HEK293 (cell line): ENCODE measurements around the gene REC8.

Source experiments
- CTCF ChIA-PET: fragments of 350-600 bp; formaldehyde crosslinking; extraction: SDS; loops from one replicate; lab custom pipeline; 2021; ENCODE audit warnings: antibody characterized with exemption; lab: Yijun Ruan, JAX
- POLR2A ChIA-PET: fragments of 300-600 bp; formaldehyde crosslinking; extraction: SDS; loops from one replicate; lab custom pipeline; 2020; ENCODE audit warnings: antibody characterized with exemption, inconsistent platforms; lab: Yijun Ruan, JAX
- H3K27ac ChIP-seq: fragments of 200-500 bp; sonication (Bioruptor generic); 2 replicates; pipeline ENCODE4 v1.5.1; 2014; ENCODE audit warnings: low read depth, low read length, control low read depth, inconsistent platforms; ENCODE audit errors: extremely low read depth
- H3K36me3 ChIP-seq, 2 experiments: fragments of 200-500 bp in 1 of 2; sonication (Bioruptor generic) in 1 of 2; 1 replicate in 1 of 2; 2 replicates in 1 of 2; pipeline ENCODE4 v1.5.1; 2014 to 2017; ENCODE audit warnings: inconsistent platforms in 2 of 2, low read length in 2 of 2; ENCODE audit not compliant: control insufficient read depth in 2 of 2, insufficient read depth in 1 of 2
- H3K4me1 ChIP-seq: fragments of 200-500 bp; sonication (Bioruptor generic); 2 replicates; pipeline ENCODE4 v1.5.1; 2014; ENCODE audit warnings: mild to moderate bottlenecking, low read length, inconsistent platforms; ENCODE audit not compliant: control insufficient read depth, insufficient read depth
- H3K4me3 ChIP-seq: 2 replicates; pipeline ENCODE4 v1.5.1; 2011; ENCODE audit warnings: low read depth, mild to moderate bottlenecking, control low read depth, low read length, moderate library complexity
- H3K9me3 ChIP-seq: fragments of 200-500 bp; sonication (Bioruptor generic); 2 replicates; pipeline ENCODE4 v1.5.1; 2014; ENCODE audit warnings: low read depth, low read length, inconsistent platforms; ENCODE audit not compliant: control insufficient read depth, insufficient read depth
- ATF2 ChIP-seq: fragments of 450-650 bp; formaldehyde crosslinking; IDR thresholded peaks from 2 replicates; pipeline ENCODE4 v1.5.1; 2016; ENCODE audit warnings: missing biosample characterization, missing genetic modification characterization, low read depth
- GLI2 ChIP-seq: fragments of 450-650 bp; formaldehyde crosslinking; IDR thresholded peaks from 2 replicates; pipeline ENCODE4; 2017; ENCODE audit warnings: missing biosample characterization, missing genetic modification characterization, low read depth, borderline replicate concordance
- GLIS1 ChIP-seq: fragments of 450-650 bp; formaldehyde crosslinking; IDR thresholded peaks from 2 replicates; pipeline ENCODE4 v1.5.1; 2016; ENCODE audit warnings: missing biosample characterization, missing genetic modification characterization
- KLF10 ChIP-seq: fragments of 450-650 bp; IDR thresholded peaks from 2 replicates; pipeline ENCODE4 v1.5.1; 2018; ENCODE audit warnings: missing biosample characterization, mild to moderate bottlenecking, missing genetic modification characterization
- MEIS1 ChIP-seq: sonication (generic); formaldehyde crosslinking; IDR thresholded peaks from 2 replicates; pipeline ENCODE4 v1.8.1; 2022; ENCODE audit warnings: missing genetic modification reagents, mild to moderate bottlenecking, borderline replicate concordance
- SCRT1 ChIP-seq: fragments of 450-650 bp; formaldehyde crosslinking; IDR thresholded peaks from 2 replicates; pipeline ENCODE4 v1.5.1; 2016; ENCODE audit warnings: missing biosample characterization, missing genetic modification characterization, borderline replicate concordance
- ZBTB49 ChIP-seq: fragments of 450-650 bp; formaldehyde crosslinking; IDR thresholded peaks from 2 replicates; pipeline ENCODE4 v1.5.1; 2016; ENCODE audit warnings: missing biosample characterization, missing genetic modification characterization, low read depth
- ZEB2 ChIP-seq: fragments of 450-650 bp; formaldehyde crosslinking; IDR thresholded peaks from 2 replicates; pipeline ENCODE4 v1.5.1; 2016; ENCODE audit warnings: missing biosample characterization, missing genetic modification characterization
- ZNF138 ChIP-seq: fragments of 450-650 bp; formaldehyde crosslinking; IDR thresholded peaks from 2 replicates; pipeline ENCODE4 v1.5.1; 2016; ENCODE audit warnings: missing biosample characterization, missing genetic modification characterization, borderline replicate concordance
- ZNF146 ChIP-seq: fragments of 450-650 bp; formaldehyde crosslinking; IDR thresholded peaks from 2 replicates; pipeline ENCODE4 v1.5.1; 2016; ENCODE audit warnings: missing biosample characterization, missing genetic modification characterization
- ZNF292 ChIP-seq: fragments of 450-650 bp; formaldehyde crosslinking; IDR thresholded peaks from 2 replicates; pipeline ENCODE4 v1.5.1; 2016; ENCODE audit warnings: low read depth, missing biosample characterization, missing genetic modification characterization, borderline replicate concordance
- ZNF341 ChIP-seq: fragments of 450-650 bp; formaldehyde crosslinking; IDR thresholded peaks from 2 replicates; pipeline ENCODE4; 2016; ENCODE audit warnings: low read depth, missing biosample characterization, missing genetic modification characterization
- ZNF366 ChIP-seq: fragments of 450-650 bp; formaldehyde crosslinking; conservative IDR thresholded peaks from 2 replicates; pipeline ENCODE4 v1.5.1; 2016; ENCODE audit warnings: missing biosample characterization, missing genetic modification characterization
- ZNF394 ChIP-seq: fragments of 450-650 bp; formaldehyde crosslinking; IDR thresholded peaks from 2 replicates; pipeline ENCODE4 v1.5.1; 2016; ENCODE audit warnings: missing biosample characterization, missing genetic modification characterization, mild to moderate bottlenecking, moderate library complexity, borderline replicate concordance
- ZNF423 ChIP-seq: fragments of 450-650 bp; formaldehyde crosslinking; IDR thresholded peaks from 2 replicates; pipeline ENCODE4 v1.5.1; 2016; ENCODE audit warnings: missing biosample characterization, missing genetic modification characterization
- ZNF473 ChIP-seq: fragments of 450-650 bp; formaldehyde crosslinking; IDR thresholded peaks from 2 replicates; pipeline ENCODE4 v1.5.1; 2017; ENCODE audit warnings: missing biosample characterization, missing genetic modification characterization
- ZNF48 ChIP-seq: fragments of 450-650 bp; formaldehyde crosslinking; IDR thresholded peaks from 2 replicates; pipeline ENCODE4 v1.5.1; 2016; ENCODE audit warnings: missing biosample characterization, missing genetic modification characterization
- ZNF561 ChIP-seq: fragments of 450-650 bp; IDR thresholded peaks from 2 replicates; pipeline ENCODE4 v1.5.1; 2018; ENCODE audit warnings: missing biosample characterization, missing genetic modification characterization, borderline replicate concordance
- ZNF585B ChIP-seq: fragments of 450-650 bp; formaldehyde crosslinking; IDR thresholded peaks from 2 replicates; pipeline ENCODE4 v1.5.1; 2016; ENCODE audit warnings: missing biosample characterization, missing genetic modification characterization
- ZNF624 ChIP-seq: fragments of 450-650 bp; formaldehyde crosslinking; IDR thresholded peaks from 2 replicates; pipeline ENCODE4 v1.5.1; 2017; ENCODE audit warnings: missing biosample characterization, missing genetic modification characterization
- ZNF776 ChIP-seq: fragments of 450-650 bp; formaldehyde crosslinking; IDR thresholded peaks from 2 replicates; pipeline ENCODE4 v1.5.0; 2017; ENCODE audit warnings: missing biosample characterization, missing genetic modification characterization, borderline replicate concordance
- ZNF792 ChIP-seq: fragments of 450-650 bp; formaldehyde crosslinking; IDR thresholded peaks from 2 replicates; pipeline ENCODE4 v1.5.1; 2016; ENCODE audit warnings: missing biosample characterization, missing genetic modification characterization
- TF ChIP-seq, protein P1 (sequence below): fragments of 450-650 bp; formaldehyde crosslinking; optimal IDR thresholded peaks from 2 replicates; pipeline ENCODE3; 2016; ENCODE audit warnings: missing biosample characterization, mild to moderate bottlenecking, missing genetic modification characterization
- TF ChIP-seq, protein P2 (sequence below): fragments of 450-650 bp; formaldehyde crosslinking; IDR thresholded peaks from 2 replicates; pipeline ENCODE4 v1.5.1; 2016; ENCODE audit warnings: missing biosample characterization, missing genetic modification characterization, borderline replicate concordance
- TF ChIP-seq, protein P3 (sequence below): fragments of 450-650 bp; formaldehyde crosslinking; IDR thresholded peaks from 2 replicates; pipeline ENCODE4 v1.5.1; 2017; ENCODE audit warnings: missing biosample characterization, mild to moderate bottlenecking, missing genetic modification characterization, moderate library complexity
- TF ChIP-seq, protein P4 (sequence below): fragments of 450-650 bp; formaldehyde crosslinking; IDR thresholded peaks from 2 replicates; pipeline ENCODE4 v1.5.1; 2016; ENCODE audit warnings: missing biosample characterization, missing genetic modification characterization

REC8 gene

DNA sequence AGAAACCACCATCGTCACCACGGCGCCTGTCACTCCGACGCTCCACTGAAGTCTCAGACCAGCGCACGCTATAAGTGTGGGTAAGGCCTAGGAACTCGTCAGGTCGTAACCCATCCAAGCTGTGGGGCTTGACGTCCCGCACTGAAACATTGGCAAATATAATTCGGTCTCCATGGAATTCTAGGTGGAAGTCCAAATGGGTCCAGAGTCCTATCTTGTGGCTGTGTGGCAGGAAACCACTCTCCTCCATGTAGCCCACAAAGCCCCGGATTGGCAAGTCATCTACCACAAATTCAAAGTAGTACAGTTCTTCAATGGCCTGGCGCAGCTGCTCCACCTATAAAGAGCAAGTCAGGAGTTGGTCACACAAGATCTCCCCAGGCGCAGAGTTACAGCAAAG is 21.1 kb downstream of the REC8 start:
- TF ChIP-seq GLI2 (no peak), SCRT1 (tag by site-specific recombination) (no peak), ZNF624 (tag by site-specific recombination) (no peak), ZNF473 (tag by site-specific recombination) (no peak), ZNF48 (tag by site-specific recombination) (no peak), GLIS1 (tag by site-specific recombination) (no peak), ZNF585B (tag by site-specific recombination) (no peak), ZNF776 (no peak), MEIS1 (no peak), KLF10 (no peak), ATF2 (tag by site-specific recombination) (no peak), ZNF561 (tag by site-specific recombination) (no peak), ZNF366 (no peak)
- TF ChIP-seq, protein P1, sequence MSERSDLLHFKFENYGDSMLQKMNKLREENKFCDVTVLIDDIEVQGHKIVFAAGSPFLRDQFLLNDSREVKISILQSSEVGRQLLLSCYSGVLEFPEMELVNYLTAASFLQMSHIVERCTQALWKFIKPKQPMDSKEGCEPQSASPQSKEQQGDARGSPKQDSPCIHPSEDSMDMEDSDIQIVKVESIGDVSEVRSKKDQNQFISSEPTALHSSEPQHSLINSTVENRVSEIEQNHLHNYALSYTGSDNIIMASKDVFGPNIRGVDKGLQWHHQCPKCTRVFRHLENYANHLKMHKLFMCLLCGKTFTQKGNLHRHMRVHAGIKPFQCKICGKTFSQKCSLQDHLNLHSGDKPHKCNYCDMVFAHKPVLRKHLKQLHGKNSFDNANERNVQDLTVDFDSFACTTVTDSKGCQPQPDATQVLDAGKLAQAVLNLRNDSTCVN (tag by site-specific recombination): no peak
- TF ChIP-seq, protein P2, sequence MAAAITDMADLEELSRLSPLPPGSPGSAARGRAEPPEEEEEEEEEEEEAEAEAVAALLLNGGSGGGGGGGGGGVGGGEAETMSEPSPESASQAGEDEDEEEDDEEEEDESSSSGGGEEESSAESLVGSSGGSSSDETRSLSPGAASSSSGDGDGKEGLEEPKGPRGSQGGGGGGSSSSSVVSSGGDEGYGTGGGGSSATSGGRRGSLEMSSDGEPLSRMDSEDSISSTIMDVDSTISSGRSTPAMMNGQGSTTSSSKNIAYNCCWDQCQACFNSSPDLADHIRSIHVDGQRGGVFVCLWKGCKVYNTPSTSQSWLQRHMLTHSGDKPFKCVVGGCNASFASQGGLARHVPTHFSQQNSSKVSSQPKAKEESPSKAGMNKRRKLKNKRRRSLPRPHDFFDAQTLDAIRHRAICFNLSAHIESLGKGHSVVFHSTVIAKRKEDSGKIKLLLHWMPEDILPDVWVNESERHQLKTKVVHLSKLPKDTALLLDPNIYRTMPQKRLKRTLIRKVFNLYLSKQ (tag by site-specific recombination): no peak
- TF ChIP-seq, protein P3, sequence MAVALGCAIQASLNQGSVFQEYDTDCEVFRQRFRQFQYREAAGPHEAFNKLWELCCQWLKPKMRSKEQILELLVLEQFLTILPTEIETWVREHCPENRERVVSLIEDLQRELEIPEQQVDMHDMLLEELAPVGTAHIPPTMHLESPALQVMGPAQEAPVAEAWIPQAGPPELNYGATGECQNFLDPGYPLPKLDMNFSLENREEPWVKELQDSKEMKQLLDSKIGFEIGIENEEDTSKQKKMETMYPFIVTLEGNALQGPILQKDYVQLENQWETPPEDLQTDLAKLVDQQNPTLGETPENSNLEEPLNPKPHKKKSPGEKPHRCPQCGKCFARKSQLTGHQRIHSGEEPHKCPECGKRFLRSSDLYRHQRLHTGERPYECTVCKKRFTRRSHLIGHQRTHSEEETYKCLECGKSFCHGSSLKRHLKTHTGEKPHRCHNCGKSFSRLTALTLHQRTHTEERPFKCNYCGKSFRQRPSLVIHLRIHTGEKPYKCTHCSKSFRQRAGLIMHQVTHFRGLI (tag by site-specific recombination): no peak
- TF ChIP-seq, protein P4, sequence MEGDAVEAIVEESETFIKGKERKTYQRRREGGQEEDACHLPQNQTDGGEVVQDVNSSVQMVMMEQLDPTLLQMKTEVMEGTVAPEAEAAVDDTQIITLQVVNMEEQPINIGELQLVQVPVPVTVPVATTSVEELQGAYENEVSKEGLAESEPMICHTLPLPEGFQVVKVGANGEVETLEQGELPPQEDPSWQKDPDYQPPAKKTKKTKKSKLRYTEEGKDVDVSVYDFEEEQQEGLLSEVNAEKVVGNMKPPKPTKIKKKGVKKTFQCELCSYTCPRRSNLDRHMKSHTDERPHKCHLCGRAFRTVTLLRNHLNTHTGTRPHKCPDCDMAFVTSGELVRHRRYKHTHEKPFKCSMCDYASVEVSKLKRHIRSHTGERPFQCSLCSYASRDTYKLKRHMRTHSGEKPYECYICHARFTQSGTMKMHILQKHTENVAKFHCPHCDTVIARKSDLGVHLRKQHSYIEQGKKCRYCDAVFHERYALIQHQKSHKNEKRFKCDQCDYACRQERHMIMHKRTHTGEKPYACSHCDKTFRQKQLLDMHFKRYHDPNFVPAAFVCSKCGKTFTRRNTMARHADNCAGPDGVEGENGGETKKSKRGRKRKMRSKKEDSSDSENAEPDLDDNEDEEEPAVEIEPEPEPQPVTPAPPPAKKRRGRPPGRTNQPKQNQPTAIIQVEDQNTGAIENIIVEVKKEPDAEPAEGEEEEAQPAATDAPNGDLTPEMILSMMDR (tag by site-specific recombination): no peak
- peaks cover 6% of the 10 kb centered on the region; the same call in 1 of the 2 replicates for H3K4me1 ChIP-seq
- ChIA-PET POLR2A (no interaction called here), CTCF (no interaction called here)
- no peak overlapping the region for H3K27ac ChIP-seq
- peaks cover 6 to 43% of the 10 kb centered on the region in 2 experiments for H3K36me3 ChIP-seq
- no peak overlapping the region for H3K4me3 ChIP-seq
- H3K9me3 ChIP-seq: no peaks in the 10 kb centered on the region

DNA sequence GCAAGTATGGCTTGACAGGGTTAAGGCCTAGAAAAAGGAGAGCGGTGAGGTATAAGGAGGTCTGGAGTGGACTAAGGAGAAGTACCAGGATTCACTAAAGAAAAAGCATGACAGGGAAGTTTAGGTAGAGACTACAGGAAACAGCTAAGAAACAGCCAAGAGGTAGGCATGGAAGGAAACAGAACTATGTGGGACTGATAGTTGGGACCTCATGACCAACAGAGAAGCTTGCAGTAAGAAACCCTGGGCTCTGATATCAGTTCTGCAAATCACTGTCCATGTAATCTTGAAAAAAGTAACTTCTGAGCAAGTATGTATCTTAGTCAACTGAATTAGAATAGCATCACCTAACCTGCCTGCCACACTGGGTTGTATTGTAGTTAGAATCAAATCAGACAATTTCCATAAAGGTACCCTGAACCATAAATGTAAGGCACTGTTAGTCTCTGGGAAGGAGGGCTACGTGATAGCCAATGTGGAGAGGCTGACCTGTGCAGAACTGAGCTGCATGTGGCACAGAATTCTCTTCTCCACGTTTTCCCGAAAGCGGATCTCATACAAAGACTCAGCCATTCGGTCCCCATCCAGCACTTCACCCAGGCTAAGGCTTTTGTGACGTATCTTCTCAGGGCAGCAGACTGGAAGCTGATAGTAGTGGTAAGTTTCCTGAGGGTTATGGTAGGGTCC is 22.4 kb downstream of the REC8 start:
- peak overlapping the region; percentile 89; the same call in 1 of the 2 replicates for H3K4me3 ChIP-seq
- peak overlapping the region; percentile 97 for H3K27ac ChIP-seq
- ChIA-PET CTCF (interaction anchor here (0.6 to 2.4 kb wide), 2 partner anchors 34 to 49 kb away, joined by 3 to 10 read pairs; partner anchors contain the start of gene IRF9), POLR2A (interaction anchor here (0.9 to 4.1 kb wide), 7 partner anchors 19 to 100 kb away, joined by 5 to 43 read pairs (median 9); partner anchors contain the start of genes CHMP4A, IRF9, MDP1 and PCK2)
- H3K9me3 ChIP-seq: no peaks in the 10 kb centered on the region
- peaks cover 6 to 53% of the 10 kb centered on the region in 2 experiments for H3K36me3 ChIP-seq
- peaks cover 4% of the 10 kb centered on the region; the same call in 1 of the 2 replicates for H3K4me1 ChIP-seq
- TF ChIP-seq ZBTB49 (tag by site-specific recombination): no peak
- TF ChIP-seq ZNF423 (tag by site-specific recombination): no peak
- TF ChIP-seq ZNF792: no peak
- no peak for TF ChIP-seq ZNF341 (tag by site-specific recombination)
- no peak for TF ChIP-seq ZNF138
- TF ChIP-seq ZNF292 (tag by site-specific recombination): no peak
- TF ChIP-seq ZNF394: no peak
- TF ChIP-seq ZEB2 (tag by site-specific recombination): no peak
- TF ChIP-seq ZNF146 (tag by site-specific recombination): no peak
